Measurements from ENCODE around the gene ZNF132.
"Not testable (repeated sequence)": the region's sequence is repeated elsewhere in the genome, so short reads cannot be mapped to it uniquely, and the experiment has no call there.

Gene ZNF132

GRCh38 chr19:58475714-58476497, 36.0 kb upstream of the ZNF132 start, which contains the start of gene ZNF446:
ZNF446 (plus strand) TSS chr19:58476352; CDS start chr19:58477219, 867 bp downstream.
- Histone ChIP-seq H3K4me1 (ENCODE audit: insufficient read depth, low read length) (no peaks in the 10 kb centered on the region), H3K27me3 (ENCODE audit: insufficient read depth, low read length) (no peaks in the 10 kb centered on the region), H3K27ac (ENCODE audit: low read depth, low read length) (peak within 1 kb of the TSS; percentile 79), H3K36me3 (ENCODE audit: insufficient read depth, low read length) (peaks cover 11% of the 10 kb centered on the region; the same call in 1 of the 2 replicates), H3K4me3 (ENCODE audit: low read length) (peak within 1 kb of the TSS; percentile 70), H3K9ac (ENCODE audit: low read depth, low read length) (peak within 1 kb of the TSS; percentile 67), H3K9me3 (ENCODE audit: insufficient read depth, low read depth, low read length) (no peaks in the 10 kb centered on the region)
- under 1% methylated on average over 64 of the region's 64 CpGs for WGBS

- peaks cover 14% of the 10 kb centered on the region; the same call in 1 of the 2 replicates for H3K36me3 ChIP-seq (ENCODE audit: insufficient read depth, low read length)
- WGBS, result 27% methylated on average over 27 of the region's 27 CpGs
- peak overlapping the region; percentile 79; the same call in 1 of the 2 replicates for H3K27ac ChIP-seq (ENCODE audit: low read depth, low read length)
- H3K4me3 ChIP-seq (ENCODE audit: low read length), result peak overlapping the region; percentile 70
- peak overlapping the region; percentile 67 for H3K9ac ChIP-seq (ENCODE audit: low read depth, low read length)
- no peaks in the 10 kb centered on the region for H3K9me3 ChIP-seq (ENCODE audit: insufficient read depth, low read depth, low read length)
- no peaks in the 10 kb centered on the region for H3K4me1 ChIP-seq (ENCODE audit: insufficient read depth, low read length)
- no peaks in the 10 kb centered on the region for H3K27me3 ChIP-seq (ENCODE audit: insufficient read depth, low read length)
These were observed 35.2 kb upstream of the ZNF132 start for GRCh38 chr19:58474997-58475713.

- Histone ChIP-seq H3K9ac (ENCODE audit: low read depth, low read length) (no peak overlapping the region), H3K36me3 (ENCODE audit: insufficient read depth, low read length) (peaks cover 16% of the 10 kb centered on the region; the same call in 1 of the 2 replicates), H3K4me1 (ENCODE audit: insufficient read depth, low read length) (no peaks in the 10 kb centered on the region), H3K9me3 (ENCODE audit: insufficient read depth, low read depth, low read length) (no peaks in the 10 kb centered on the region), H3K27me3 (ENCODE audit: insufficient read depth, low read length) (no peaks in the 10 kb centered on the region), H3K4me3 (ENCODE audit: low read length) (no peak overlapping the region), H3K27ac (ENCODE audit: low read depth, low read length) (no peak overlapping the region)
- 90% methylated on average over 11 of the region's 12 CpGs for WGBS
These were observed 34.5 kb upstream of the ZNF132 start for GRCh38 chr19:58474291-58474996.

- no peaks in the 10 kb centered on the region for H3K9me3 ChIP-seq (ENCODE audit: insufficient read depth, low read depth, low read length)
- no peak overlapping the region for H3K9ac ChIP-seq (ENCODE audit: low read depth, low read length)
- no peak overlapping the region for H3K4me3 ChIP-seq (ENCODE audit: low read length)
- no peak overlapping the region for H3K27ac ChIP-seq (ENCODE audit: low read depth, low read length)
- H3K36me3 ChIP-seq (ENCODE audit: insufficient read depth, low read length), result peaks cover 18% of the 10 kb centered on the region; the same call in 1 of the 2 replicates
- H3K27me3 ChIP-seq (ENCODE audit: insufficient read depth, low read length), result no peaks in the 10 kb centered on the region
- H3K4me1 ChIP-seq (ENCODE audit: insufficient read depth, low read length), result no peaks in the 10 kb centered on the region
These were observed 33.8 kb upstream of the ZNF132 start for GRCh38 chr19:58473775-58474174.

- no peak overlapping the region for H3K27ac ChIP-seq (ENCODE audit: low read depth, low read length)
- no peaks in the 10 kb centered on the region for H3K4me1 ChIP-seq (ENCODE audit: insufficient read depth, low read length)
- WGBS, result 96% methylated on average over 39 of the region's 39 CpGs
- H3K4me3 ChIP-seq (ENCODE audit: low read length), result no peak overlapping the region
- H3K36me3 ChIP-seq (ENCODE audit: insufficient read depth, low read length), result peaks cover 18% of the 10 kb centered on the region; the same call in 1 of the 2 replicates
- no peaks in the 10 kb centered on the region for H3K27me3 ChIP-seq (ENCODE audit: insufficient read depth, low read length)
- H3K9ac ChIP-seq (ENCODE audit: low read depth, low read length), result no peak overlapping the region
- H3K9me3 ChIP-seq (ENCODE audit: insufficient read depth, low read depth, low read length), result no peaks in the 10 kb centered on the region
These were observed 31.8 kb upstream of the ZNF132 start for GRCh38 chr19:58471736-58472135.

GRCh38 chr19:58470837-58471543, 31.0 kb upstream of the ZNF132 start:
- H3K36me3 ChIP-seq (ENCODE audit: insufficient read depth, low read length), result peaks cover 18% of the 10 kb centered on the region; the same call in 1 of the 2 replicates
- not testable (repeated sequence) for H3K4me1 ChIP-seq (ENCODE audit: insufficient read depth, low read length)
- 96% methylated on average over 18 of the region's 53 CpGs for WGBS

GRCh38 chr19:58469241-58470013, 29.5 kb upstream of the ZNF132 start:
- Histone ChIP-seq H3K4me1 (ENCODE audit: insufficient read depth, low read length) (no peaks in the 10 kb centered on the region), H3K4me3 (ENCODE audit: low read length) (no peak overlapping the region), H3K27ac (ENCODE audit: low read depth, low read length) (no peak overlapping the region), H3K27me3 (ENCODE audit: insufficient read depth, low read length) (peaks cover 14% of the 10 kb centered on the region), H3K36me3 (ENCODE audit: insufficient read depth, low read length) (peaks cover 18% of the 10 kb centered on the region; the same call in 1 of the 2 replicates), H3K9me3 (ENCODE audit: insufficient read depth, low read depth, low read length) (no peaks in the 10 kb centered on the region), H3K9ac (ENCODE audit: low read depth, low read length) (no peak overlapping the region; the same call in 1 of the 2 replicates)
- WGBS, result 93% methylated on average over 17 of the region's 17 CpGs

More at GRCh38 chr19:58470837-58471543, 31.0 kb upstream of the ZNF132 start:
- not testable (repeated sequence) for H3K9me3 ChIP-seq (ENCODE audit: insufficient read depth, low read depth, low read length); H3K4me3 ChIP-seq (ENCODE audit: low read length); H3K9ac ChIP-seq (ENCODE audit: low read depth, low read length); H3K27ac ChIP-seq (ENCODE audit: low read depth, low read length); H3K27me3 ChIP-seq (ENCODE audit: insufficient read depth, low read length)

GRCh38 chr19:58468216-58468839, 28.4 kb upstream of the ZNF132 start:
- 67% methylated on average over 5 of the region's 5 CpGs for WGBS
- peaks cover 18% of the 10 kb centered on the region; the same call in 1 of the 2 replicates for H3K36me3 ChIP-seq (ENCODE audit: insufficient read depth, low read length)
- H3K9me3 ChIP-seq (ENCODE audit: insufficient read depth, low read depth, low read length), result no peaks in the 10 kb centered on the region
- peaks cover 14% of the 10 kb centered on the region for H3K27me3 ChIP-seq (ENCODE audit: insufficient read depth, low read length)
- H3K27ac ChIP-seq (ENCODE audit: low read depth, low read length), result no peak overlapping the region
- peak overlapping the region; percentile 12; the same call in 1 of the 2 replicates for H3K4me3 ChIP-seq (ENCODE audit: low read length)
- no peak overlapping the region for H3K9ac ChIP-seq (ENCODE audit: low read depth, low read length)
- H3K4me1 ChIP-seq (ENCODE audit: insufficient read depth, low read length), result no peaks in the 10 kb centered on the region

GRCh38 chr19:58466760-58467589, 27.0 kb upstream of the ZNF132 start, which contains the start of gene ZNF324:
ZNF324 (plus strand) TSS chr19:58467080; CDS start chr19:58469186, 2,106 bp downstream.
- Histone ChIP-seq H3K27ac (ENCODE audit: low read depth, low read length) (peak within 1 kb of the TSS; percentile 18; the same call in 1 of the 2 replicates), H3K4me1 (ENCODE audit: insufficient read depth, low read length) (no peaks in the 10 kb centered on the region), H3K36me3 (ENCODE audit: insufficient read depth, low read length) (peaks cover 10% of the 10 kb centered on the region; the same call in 1 of the 2 replicates), H3K27me3 (ENCODE audit: insufficient read depth, low read length) (peaks cover 14% of the 10 kb centered on the region), H3K9ac (ENCODE audit: low read depth, low read length) (peak within 1 kb of the TSS; percentile 46), H3K4me3 (ENCODE audit: low read length) (peak within 1 kb of the TSS; percentile 79), H3K9me3 (ENCODE audit: insufficient read depth, low read depth, low read length) (no peaks in the 10 kb centered on the region)
- under 1% methylated on average over 92 of the region's 92 CpGs for WGBS

Data from HUES64 (cell line).